ENCODE data around the gene PRR16. TPM values are rescaled to one million over a fixed set of nuclear protein-coding genes. Genes with fewer than 3 reads are reported as not detected.

The PRR16 gene
- total RNA-seq, 4 donors from 2014 or later: 1.9 to 8.4 (median 2.7) TPM

DNA sequence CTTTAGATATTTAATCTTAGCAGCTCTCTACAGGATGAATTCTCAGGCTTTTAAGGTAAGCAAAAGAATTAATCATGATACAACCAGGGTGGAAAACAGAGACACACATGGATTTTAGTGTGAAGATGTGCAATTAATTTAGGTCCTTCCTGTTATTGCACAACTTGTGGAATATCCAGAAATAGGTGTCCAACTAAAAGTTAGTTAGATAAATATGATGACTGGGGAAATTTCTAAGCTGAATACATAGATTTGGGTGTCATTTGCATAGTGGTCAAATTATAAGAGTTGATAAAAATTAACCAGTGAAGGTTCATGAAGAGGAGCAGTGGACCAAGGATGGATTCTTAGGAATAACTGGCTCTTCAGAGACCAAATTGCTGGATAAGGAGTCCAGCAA is 266.1 kb downstream of the PRR16 start:
- ATAC-seq (ENCODE audit: low FRiP score): no peak
- no peak for DNase-seq (ENCODE audit: low spot score)
- TF ChIP-seq, protein P1, sequence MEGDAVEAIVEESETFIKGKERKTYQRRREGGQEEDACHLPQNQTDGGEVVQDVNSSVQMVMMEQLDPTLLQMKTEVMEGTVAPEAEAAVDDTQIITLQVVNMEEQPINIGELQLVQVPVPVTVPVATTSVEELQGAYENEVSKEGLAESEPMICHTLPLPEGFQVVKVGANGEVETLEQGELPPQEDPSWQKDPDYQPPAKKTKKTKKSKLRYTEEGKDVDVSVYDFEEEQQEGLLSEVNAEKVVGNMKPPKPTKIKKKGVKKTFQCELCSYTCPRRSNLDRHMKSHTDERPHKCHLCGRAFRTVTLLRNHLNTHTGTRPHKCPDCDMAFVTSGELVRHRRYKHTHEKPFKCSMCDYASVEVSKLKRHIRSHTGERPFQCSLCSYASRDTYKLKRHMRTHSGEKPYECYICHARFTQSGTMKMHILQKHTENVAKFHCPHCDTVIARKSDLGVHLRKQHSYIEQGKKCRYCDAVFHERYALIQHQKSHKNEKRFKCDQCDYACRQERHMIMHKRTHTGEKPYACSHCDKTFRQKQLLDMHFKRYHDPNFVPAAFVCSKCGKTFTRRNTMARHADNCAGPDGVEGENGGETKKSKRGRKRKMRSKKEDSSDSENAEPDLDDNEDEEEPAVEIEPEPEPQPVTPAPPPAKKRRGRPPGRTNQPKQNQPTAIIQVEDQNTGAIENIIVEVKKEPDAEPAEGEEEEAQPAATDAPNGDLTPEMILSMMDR (IDR thresholded peaks at IDR 0.05): no peak

DNA sequence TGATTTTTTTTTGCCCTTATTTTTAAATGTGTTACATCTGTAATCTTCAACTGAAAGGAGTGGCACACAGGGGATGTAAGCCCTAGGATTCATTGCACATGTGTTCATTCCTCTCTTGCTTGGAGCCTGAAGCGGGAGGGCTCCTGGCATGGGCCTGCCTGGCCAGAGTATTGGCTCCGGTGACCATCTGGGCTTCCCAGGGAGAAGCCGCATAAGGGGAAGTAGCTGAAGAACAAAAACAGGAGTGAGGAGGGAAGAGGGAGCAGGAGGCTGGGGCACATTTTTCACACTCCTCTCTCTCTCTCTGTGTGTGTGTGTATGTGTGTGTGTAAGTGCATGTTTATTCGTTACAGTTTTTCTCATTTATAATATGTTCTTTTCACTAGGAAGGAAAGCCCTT is 269.9 kb downstream of the PRR16 start:
- TF ChIP-seq, protein P1 (IDR thresholded peaks at IDR 0.05): no peak
- ATAC-seq (ENCODE audit: low FRiP score): no peak
- no peak for DNase-seq (ENCODE audit: low spot score)

DNA sequence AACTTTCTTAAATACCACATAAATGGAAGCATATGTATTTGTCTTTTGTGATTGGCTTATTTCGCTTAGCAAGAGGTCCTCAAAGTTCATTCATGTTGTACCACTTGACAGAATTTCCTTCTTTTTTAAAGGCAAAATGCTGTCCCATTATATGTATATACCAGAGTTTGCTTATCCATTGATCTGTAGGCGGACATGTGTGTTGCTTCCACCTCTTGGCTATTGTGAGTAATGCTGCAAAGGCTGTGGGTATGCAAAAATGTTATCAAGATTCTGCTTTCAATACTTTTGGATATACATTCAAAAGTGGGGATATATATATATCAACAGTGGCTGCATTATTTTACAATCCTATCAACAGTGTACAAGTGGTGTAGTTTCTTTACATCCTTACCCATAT is 271.0 kb downstream of the PRR16 start:
- ATAC-seq (ENCODE audit: low FRiP score) (no peak), DNase-seq (ENCODE audit: low spot score) (no peak)
- TF ChIP-seq, protein P1 (IDR thresholded peaks at IDR 0.05): no peak

Small RNA genes lying within 50 kb of the gene (small RNA-seq; reads per million reads assigned to genes)
- not detected for gene PRELID3BP8
- not detected for gene RNU4-69P

All from omental fat pad (tissue), 4 donors.